Ovary (tissue), 9 donors: ENCODE measurements around the gene DOCK4. TPM values are rescaled to one million over a fixed set of nuclear protein-coding genes. Genes with fewer than 3 reads are reported as not detected.

Experiments
- DNase-seq, 5 donors: peaks; one replicate each; pipeline ENCODE4 v3.0.0-alpha.2; 2019 to 2020
- H3K27ac ChIP-seq, 2 donors: fragments of 200-600 bp; one replicate each; pipeline versions ENCODE4 v1.5.1 to v1.8.0; 2019 to 2022
- H3K27me3 ChIP-seq: fragments of 200-600 bp; one replicate; pipeline ENCODE4 v1.8.0; 2022
- H3K36me3 ChIP-seq: fragments of 200-600 bp; sonication (generic); one replicate; pipeline ENCODE4 v1.5.1; 2019
- H3K4me1 ChIP-seq: one replicate; pipeline ENCODE4 v1.8.1; 2013; ENCODE audit warnings: mild to moderate bottlenecking, moderate library complexity; ENCODE audit not compliant: insufficient read depth
- H3K4me3 ChIP-seq: fragments of 200-600 bp; sonication (generic); one replicate; pipeline ENCODE4 v1.5.1; 2017
- H3K9me3 ChIP-seq, 2 donors: fragments of 200-600 bp in 1 of 2; sonication (generic) in 1 of 2; one replicate each; pipeline versions ENCODE4 v1.5.1 to v1.8.1; 2013 to 2019; ENCODE audit warnings: mild to moderate bottlenecking in 1 of 2, moderate library complexity in 1 of 2
- EP300 ChIP-seq: sonication (generic); formaldehyde crosslinking; IDR thresholded peaks from one replicate; pipeline ENCODE4 v1.6.1; 2017; ENCODE audit warnings: antibody characterized with exemption
- POLR2A ChIP-seq: fragments of 450-650 bp; IDR thresholded peaks from one replicate; pipeline ENCODE4 v1.6.1; 2017; ENCODE audit warnings: antibody characterized with exemption, mild to moderate bottlenecking, moderate library complexity
- WGBS, 3 donors: extraction: QIAGEN DNeasy Blood & Tissue Kit in 1 of 3; methylation state at CpG; one replicate each; pipeline versions ENCODE4 v1.1.5 to v1.1.7; 2013 to 2017; 5-methylcytosine and 5-hydroxymethylcytosine counted together
- intact Hi-C, 4 donors: fragments of 100-400 bp; cut with DNase I; formaldehyde crosslinking; loops; one replicate each; pipeline versions ENCODE4 v1.11.0 to v1.15.1; 2022 to 2023
- polyA plus RNA-seq, 2 donors: library from polyadenylated mRNA; stranded (reverse); fragments of 200-250 nt in 1 of 2; fragments of 350-450 nt in 1 of 2; fragmentation: Illumina TruSeq in 1 of 2; extraction: RNeasy Lipid Tissue Mini Kit (QIAGEN cat#74804) in 1 of 2; gene quantifications; one replicate each; pipeline ENCODE4 v1.2.3, GENCODE V29; 2013 to 2014
- total RNA-seq, 7 donors: library from RNA; depleted of rRNA in 2 of 7; stranded (reverse); fragments of >200 nt in 2 of 7; fragmentation: NEBNext Ultra II Directional in 3 of 7; extraction: Animal tissue kit (Norgen Biotek cat#: 25700) in 3 of 7; gene quantifications; one replicate each; pipeline versions ENCODE4 v1.1.0 to v1.2.4, GENCODE V29; 2016 to 2023
- TF ChIP-seq, protein P1 (sequence below), 3 donors: fragments of 450-650 bp in 2 of 3; fragments of 200-600 bp in 1 of 3; IDR thresholded peaks; one replicate each; pipeline versions ENCODE4 v1.5.1 to v1.8.0; 2016 to 2022; ENCODE audit warnings: antibody characterized with exemption in 3 of 3, mild to moderate bottlenecking in 1 of 3
- donor health status: DM: no; HTN: no; CAD: no; lungs with moderate emphysema.
- donor health status: DM: no; HTN: no; CAD: no.
- donor health status: Bipolar disorder and iron deficiency.
- donor health status: DM: yes; HTN: yes; CAD: no.
- donor health status: DM: no; HTN: no; CAD: no.
- donor health status: DM: yes; HTN: yes; CAD: no.

Gene DOCK4
- total and polyA plus RNA-seq, 9 donors: 9.5 to 39.7 (median 27.3) TPM

GRCh38 chr7:111931016-111931517, 275.1 kb downstream of the DOCK4 start:
- Histone ChIP-seq H3K27me3 (no peaks in the 10 kb centered on the region), H3K4me1 (no peaks in the 10 kb centered on the region), H3K36me3 (no peaks in the 10 kb centered on the region), H3K9me3 (no peaks in the 10 kb centered on the region), H3K27ac (no peak overlapping the region), H3K4me3 (no peak overlapping the region)
- DNase-seq: no peak
- TF ChIP-seq POLR2A (no peak), EP300 (no peak)
- TF ChIP-seq, protein P1, sequence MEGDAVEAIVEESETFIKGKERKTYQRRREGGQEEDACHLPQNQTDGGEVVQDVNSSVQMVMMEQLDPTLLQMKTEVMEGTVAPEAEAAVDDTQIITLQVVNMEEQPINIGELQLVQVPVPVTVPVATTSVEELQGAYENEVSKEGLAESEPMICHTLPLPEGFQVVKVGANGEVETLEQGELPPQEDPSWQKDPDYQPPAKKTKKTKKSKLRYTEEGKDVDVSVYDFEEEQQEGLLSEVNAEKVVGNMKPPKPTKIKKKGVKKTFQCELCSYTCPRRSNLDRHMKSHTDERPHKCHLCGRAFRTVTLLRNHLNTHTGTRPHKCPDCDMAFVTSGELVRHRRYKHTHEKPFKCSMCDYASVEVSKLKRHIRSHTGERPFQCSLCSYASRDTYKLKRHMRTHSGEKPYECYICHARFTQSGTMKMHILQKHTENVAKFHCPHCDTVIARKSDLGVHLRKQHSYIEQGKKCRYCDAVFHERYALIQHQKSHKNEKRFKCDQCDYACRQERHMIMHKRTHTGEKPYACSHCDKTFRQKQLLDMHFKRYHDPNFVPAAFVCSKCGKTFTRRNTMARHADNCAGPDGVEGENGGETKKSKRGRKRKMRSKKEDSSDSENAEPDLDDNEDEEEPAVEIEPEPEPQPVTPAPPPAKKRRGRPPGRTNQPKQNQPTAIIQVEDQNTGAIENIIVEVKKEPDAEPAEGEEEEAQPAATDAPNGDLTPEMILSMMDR (IDR thresholded peaks at IDR 0.05): no peak
- intact Hi-C loops: no loop called here
- 90 to 91% (median 91%) methylated on average over 3 of the region's 3 CpGs for WGBS, 3 donors

DNA sequence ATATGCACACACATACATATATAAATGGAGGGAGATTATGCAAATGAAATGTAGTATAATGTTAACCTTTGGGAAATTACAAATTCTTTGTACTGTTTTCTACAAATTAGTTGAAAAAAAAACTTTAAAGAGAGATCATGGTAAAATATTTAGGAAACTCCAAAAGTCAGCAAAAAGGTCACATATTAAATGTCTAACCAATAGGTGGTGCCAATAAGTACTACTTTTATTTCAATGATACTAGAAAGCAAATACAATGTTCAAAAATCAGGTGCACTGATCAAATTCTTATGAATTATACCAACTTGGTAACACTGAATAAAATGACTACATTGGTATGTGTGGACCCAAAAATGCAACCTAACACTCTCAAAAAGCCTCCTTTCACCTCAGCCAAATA, 276.9 kb downstream of the DOCK4 start:
- Histone ChIP-seq H3K36me3 (no peaks in the 10 kb centered on the region), H3K9me3 (no peaks in the 10 kb centered on the region), H3K4me3 (no peak overlapping the region), H3K27ac (no peak overlapping the region), H3K4me1 (no peaks in the 10 kb centered on the region), H3K27me3 (no peaks in the 10 kb centered on the region)
- DNase-seq: no peak
- intact Hi-C loops: no loop called here
- TF ChIP-seq EP300: no peak
- TF ChIP-seq POLR2A: no peak

DNA sequence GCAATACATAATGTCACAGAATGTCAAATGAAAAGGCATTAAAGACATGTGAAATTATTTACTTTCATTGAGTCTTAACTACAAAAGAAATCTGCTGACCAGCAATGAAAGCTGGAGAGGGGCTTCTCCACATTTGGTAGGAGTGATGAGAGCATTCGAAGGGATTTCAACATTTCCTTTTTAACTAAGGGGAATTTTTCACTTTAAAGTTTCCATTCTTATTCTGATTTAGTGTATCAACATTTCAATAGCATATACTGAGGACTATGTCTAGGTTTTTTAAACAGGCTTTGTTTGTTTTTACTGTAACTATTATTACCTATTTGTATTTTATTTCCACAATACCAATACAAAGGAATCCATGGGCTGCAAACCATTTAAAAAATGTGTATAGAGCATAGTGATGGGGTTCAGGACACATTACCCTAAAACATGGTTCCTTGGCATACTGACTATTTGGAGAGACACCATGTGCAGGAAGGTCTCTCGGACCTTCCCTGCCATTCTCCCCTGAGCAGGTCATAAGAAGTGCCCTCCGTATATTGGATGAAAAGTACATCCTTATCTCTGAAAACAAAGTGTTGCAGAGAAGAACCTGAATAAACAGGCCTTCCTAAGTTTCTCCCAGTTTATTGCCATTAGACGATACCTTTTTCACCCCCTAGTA, 278.7 kb downstream of the DOCK4 start:
- TF ChIP-seq POLR2A: no peak
- no peak for TF ChIP-seq EP300
- TF ChIP-seq, protein P1 (IDR thresholded peaks at IDR 0.05): no peak
- intact Hi-C loops: no loop called here
- Histone ChIP-seq H3K4me1 (no peaks in the 10 kb centered on the region), H3K36me3 (no peaks in the 10 kb centered on the region), H3K27ac (no peak overlapping the region), H3K4me3 (no peak overlapping the region), H3K27me3 (no peaks in the 10 kb centered on the region), H3K9me3 (no peaks in the 10 kb centered on the region)
- 92 to 96% (median 95%) methylated on average over 4 of the region's 4 CpGs for WGBS, 3 donors
- DNase-seq: no peak

GRCh38 chr7:111920329-111920728, 285.9 kb downstream of the DOCK4 start:
- TF ChIP-seq POLR2A (no peak), EP300 (no peak)
- TF ChIP-seq, protein P1 (IDR thresholded peaks at IDR 0.05): no peak
- intact Hi-C loops: no loop called here
- Histone ChIP-seq H3K27me3 (no peaks in the 10 kb centered on the region), H3K27ac (no peak overlapping the region), H3K9me3 (no peaks in the 10 kb centered on the region), H3K4me3 (no peak overlapping the region), H3K36me3 (no peaks in the 10 kb centered on the region), H3K4me1 (no peaks in the 10 kb centered on the region)
- 32 to 73% (median 70%) methylated on average over 1 of the region's 1 CpG for WGBS, 3 donors
- no peak for DNase-seq

GRCh38 chr7:111919631-111920179, 286.5 kb downstream of the DOCK4 start:
- intact Hi-C loops: no loop called here
- Histone ChIP-seq H3K36me3 (no peaks in the 10 kb centered on the region), H3K9me3 (no peaks in the 10 kb centered on the region), H3K27me3 (no peaks in the 10 kb centered on the region), H3K4me1 (no peaks in the 10 kb centered on the region), H3K27ac (no peak overlapping the region), H3K4me3 (no peak overlapping the region)
- TF ChIP-seq POLR2A (no peak), EP300 (no peak)
- TF ChIP-seq, protein P1 (IDR thresholded peaks at IDR 0.05): no peak
- WGBS, 3 donors: 79 to 80% (median 79%) methylated on average over 5 of the region's 5 CpGs
- DNase-seq: no peak
